OCI-LY7 (cell line): Measurements from ENCODE around the gene CCNI. TPM values are rescaled to one million over a fixed set of nuclear protein-coding genes. Genes with fewer than 3 reads are reported as not detected.

Source experiments
- BruUV-seq: library from RNA; stranded (reverse); fragments of 400-500 nt; replicated peaks from 2 replicates; lab custom pipeline; 2021; lab: Mats Ljungman, UMichigan
- CTCF ChIA-PET: fragments of 300-600 bp; sonication (Branson Sonifier 250); formaldehyde crosslinking; loops from one replicate; lab custom pipeline; 2022; ENCODE audit warnings: antibody characterized with exemption; ENCODE audit not compliant: unreplicated experiment; lab: Charles Lee
- POLR2A ChIA-PET: fragments of 300-600 bp; sonication (Branson Sonifier 250); formaldehyde crosslinking; loops from one replicate; lab custom pipeline; 2022; ENCODE audit warnings: antibody characterized with exemption; lab: Charles Lee
- DNase-seq: peaks from one replicate; pipeline ENCODE4 v3.0.0-alpha.2; 2015; ENCODE audit warnings: low spot score
- H2AFZ ChIP-seq: fragments of 200-600 bp; sonication (generic), shearing (Covaris generic); 2 replicates; pipeline ENCODE4 v1.6.1; 2014; ENCODE audit warnings: mild to moderate bottlenecking, antibody characterized with exemption, low read length, moderate library complexity
- H3K27ac ChIP-seq: fragments of 200-600 bp; sonication (generic); 2 replicates; pipeline ENCODE4 v1.5.1; 2014; ENCODE audit warnings: mixed run types, low read depth, mild to moderate bottlenecking, moderate library complexity, low read length, inconsistent platforms; ENCODE audit not compliant: poor library complexity, severe bottlenecking
- H3K36me3 ChIP-seq: fragments of 200-600 bp; sonication (generic); 2 replicates; pipeline ENCODE4 v1.6.1; 2014; ENCODE audit warnings: mild to moderate bottlenecking, antibody characterized with exemption, low read length, moderate library complexity, mixed read lengths; ENCODE audit not compliant: insufficient read depth
- H3K4me1 ChIP-seq: fragments of 200-600 bp; sonication (generic); 2 replicates; pipeline ENCODE4 v1.5.1; 2014; ENCODE audit warnings: mild to moderate bottlenecking, low read length; ENCODE audit not compliant: insufficient read depth, poor library complexity, severe bottlenecking
- H3K4me2 ChIP-seq: fragments of 200-600 bp; sonication (generic); 2 replicates; pipeline ENCODE4 v1.6.1; 2014; ENCODE audit warnings: mild to moderate bottlenecking, low read length
- H3K4me3 ChIP-seq: fragments of 200-600 bp; sonication (generic); 2 replicates; pipeline ENCODE4 v1.5.1; 2014; ENCODE audit warnings: mild to moderate bottlenecking, low read depth, low read length; ENCODE audit not compliant: poor library complexity, severe bottlenecking
- H3K79me2 ChIP-seq: fragments of 200-600 bp; sonication (generic); 2 replicates; pipeline ENCODE4 v1.6.1; 2016; ENCODE audit warnings: low read depth, mild to moderate bottlenecking, low read length, moderate library complexity, mixed read lengths; ENCODE audit not compliant: insufficient read depth
- H3K9me2 ChIP-seq: fragments of 200-600 bp; sonication (generic); 2 replicates; pipeline ENCODE4 v1.6.1; 2016; ENCODE audit warnings: mild to moderate bottlenecking, low read length, mixed read lengths; ENCODE audit not compliant: insufficient read depth
- H3K9me3 ChIP-seq: fragments of 200-600 bp; sonication (generic); 2 replicates; pipeline ENCODE4 v1.6.1; 2014; ENCODE audit warnings: mild to moderate bottlenecking, mixed run types, low read length, mixed read lengths
- H4K20me1 ChIP-seq: fragments of 200-600 bp; sonication (generic); 2 replicates; pipeline ENCODE4 v1.6.1; 2014; ENCODE audit warnings: mild to moderate bottlenecking, antibody characterized with exemption, low read length, moderate library complexity, mixed read lengths; ENCODE audit not compliant: insufficient read depth
- CTCF ChIP-seq: fragments of 200-600 bp; sonication (generic); conservative IDR thresholded peaks from 2 replicates; pipeline ENCODE4 v1.5.1; 2014; ENCODE audit warnings: mild to moderate bottlenecking, antibody characterized with exemption, low read length, moderate library complexity, mixed read lengths
- EZH2phosphoT487 ChIP-seq: fragments of 200-600 bp; sonication (generic); IDR thresholded peaks from 2 replicates; pipeline ENCODE4 v1.6.1; 2018; ENCODE audit warnings: low read depth, borderline replicate concordance, mild to moderate bottlenecking, mixed run types, antibody characterized with exemption, low read length, moderate library complexity, mixed read lengths
- intact Hi-C: fragments of 100-400 bp; cut with micrococcal nuclease; formaldehyde crosslinking; loops from one replicate; pipeline ENCODE4 v1.10.0; 2022; ENCODE audit not compliant: unreplicated experiment
- total RNA-seq, 2 experiments: library from RNA; depleted of rRNA in 1 of 2; stranded (reverse); fragments of >200 nt in 1 of 2; shearing (Covaris generic) in 1 of 2; gene quantifications; 2 replicates each; pipeline ENCODE4 v1.2.3, GENCODE V29; 2014 to 2022

CCNI gene
- total RNA-seq, 2 experiments from 2014 or later, result 105 to 293 TPM

DNA sequence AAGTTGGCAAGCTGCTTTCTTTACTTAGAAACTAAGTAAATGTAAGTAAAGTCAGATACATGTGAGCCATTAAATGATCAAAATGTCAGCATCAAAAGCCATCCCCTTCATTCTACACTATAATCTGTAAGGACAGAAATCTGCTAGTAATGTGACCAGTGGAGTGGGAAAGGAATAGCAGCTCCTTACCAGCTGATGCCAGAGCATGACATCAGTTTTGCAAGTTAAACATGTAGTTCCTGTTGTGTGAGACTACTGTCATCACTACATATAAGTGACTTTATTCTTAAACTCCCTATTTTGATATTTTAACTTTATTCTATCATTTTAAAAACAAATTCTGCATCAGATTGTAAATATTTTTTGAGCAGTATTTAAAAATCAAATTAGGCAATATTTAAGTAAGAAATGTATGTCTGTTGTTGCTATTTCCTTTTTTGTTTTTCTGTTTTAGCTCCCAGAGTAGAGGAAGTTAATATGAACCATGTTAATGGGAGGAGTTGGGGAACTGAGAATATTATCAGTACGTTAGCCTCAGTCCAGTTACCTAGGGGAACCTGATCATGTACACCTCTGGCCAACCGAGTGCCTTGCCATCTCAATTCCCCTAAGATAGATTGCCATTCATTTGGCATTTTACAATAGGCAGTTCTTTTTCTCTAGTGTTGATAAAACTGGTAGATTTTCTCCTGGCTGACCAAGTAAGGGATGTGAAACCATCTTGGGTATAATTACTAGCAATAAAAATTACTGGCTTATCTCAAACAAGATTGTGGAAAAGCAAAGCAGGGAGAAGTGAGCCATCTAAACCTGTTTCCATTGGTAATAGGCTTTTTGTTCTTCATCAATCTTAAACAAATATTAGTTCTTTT is 34.7 kb downstream of the CCNI start:
- H4K20me1 ChIP-seq, result no peaks in the 10 kb centered on the region
- no peaks in the 10 kb centered on the region for H3K9me2 ChIP-seq
- H3K4me1 ChIP-seq, result peaks cover 8% of the 10 kb centered on the region
- peak; percentile 8 for DNase-seq
- no peak for TF ChIP-seq CTCF
- no peak for TF ChIP-seq EZH2phosphoT487
- intact Hi-C loops, result no loop called here
- no peak overlapping the region for H3K4me2 ChIP-seq
- no peaks in the 10 kb centered on the region for H3K9me3 ChIP-seq
- H2AFZ ChIP-seq, result no peak overlapping the region
- no peaks in the 10 kb centered on the region for H3K79me2 ChIP-seq
- ChIA-PET POLR2A (interaction anchor here (0.6 kb wide), 1 partner anchor 147 kb away, joined by 7 read pairs; no protein-coding TSS in a partner anchor), CTCF (no interaction called here)
- H3K27ac ChIP-seq, result no peak overlapping the region
- H3K4me3 ChIP-seq, result no peak overlapping the region
- H3K36me3 ChIP-seq, result peaks cover 55% of the 10 kb centered on the region
- no TSS peak for BruUV-seq

DNA sequence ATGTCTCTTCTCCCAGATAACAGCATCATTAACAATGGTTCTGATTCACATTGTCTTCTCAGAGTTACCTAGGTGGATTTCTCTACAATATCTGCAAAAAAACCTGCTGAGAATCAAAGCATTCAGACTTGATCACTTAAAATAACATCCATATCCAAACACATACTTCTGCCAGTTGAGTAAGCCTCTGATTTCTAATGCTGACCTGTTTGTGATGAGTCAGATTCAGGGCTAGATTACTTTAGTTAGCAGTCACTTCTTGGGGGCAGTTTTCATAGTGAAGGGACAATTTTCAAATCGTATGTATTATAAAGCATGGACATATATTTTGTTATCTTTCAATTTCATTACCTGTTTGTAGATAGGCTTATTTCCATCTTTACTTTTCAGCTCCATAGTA is 35.5 kb downstream of the CCNI start:
- intact Hi-C loops, result no loop called here
- ChIA-PET POLR2A (interaction anchor here (0.6 to 1.0 kb wide), 2 partner anchors 45 to 148 kb away, joined by 3 to 7 read pairs; no protein-coding TSS in a partner anchor), CTCF (no interaction called here)
- H3K4me1 ChIP-seq, result peaks cover 8% of the 10 kb centered on the region
- no peak for DNase-seq
- H3K4me3 ChIP-seq, result no peak overlapping the region
- no peak overlapping the region for H3K27ac ChIP-seq
- H3K9me2 ChIP-seq, result no peaks in the 10 kb centered on the region
- no peaks in the 10 kb centered on the region for H3K9me3 ChIP-seq
- no peak overlapping the region for H2AFZ ChIP-seq
- no TSS peak for BruUV-seq
- H3K79me2 ChIP-seq, result no peaks in the 10 kb centered on the region
- H3K4me2 ChIP-seq, result no peak overlapping the region
- TF ChIP-seq EZH2phosphoT487, result no peak
- TF ChIP-seq CTCF, result no peak
- H3K36me3 ChIP-seq, result peaks cover 52% of the 10 kb centered on the region
- H4K20me1 ChIP-seq, result no peaks in the 10 kb centered on the region

- peaks cover 53% of the 10 kb centered on the region for H3K36me3 ChIP-seq
- ChIA-PET POLR2A (interaction anchor here (1.0 kb wide), 1 partner anchor 44 kb away, joined by 3 read pairs; no protein-coding TSS in a partner anchor), CTCF (no interaction called here)
- no peak for TF ChIP-seq EZH2phosphoT487
- intact Hi-C loops, result no loop called here
- no peak overlapping the region for H2AFZ ChIP-seq
- H3K9me3 ChIP-seq, result no peaks in the 10 kb centered on the region
- H3K9me2 ChIP-seq, result no peaks in the 10 kb centered on the region
- H3K4me3 ChIP-seq, result no peak overlapping the region
- no peaks in the 10 kb centered on the region for H3K79me2 ChIP-seq
- no peak overlapping the region for H3K27ac ChIP-seq
- DNase-seq, result no peak
- no TSS peak for BruUV-seq
- H3K4me2 ChIP-seq, result no peak overlapping the region
- H4K20me1 ChIP-seq, result no peaks in the 10 kb centered on the region
- H3K4me1 ChIP-seq, result peaks cover 8% of the 10 kb centered on the region
Observed at GRCh38 chr4:77039796-77040195, 36.0 kb downstream of the CCNI start.
